Measurements from ENCODE around the gene DTNBP1. TPM values are rescaled to one million over a fixed set of nuclear protein-coding genes. Genes with fewer than 3 reads are reported as not detected.

Gene DTNBP1
- total RNA-seq, 1 experiment from 2014 or later, result 7.5 TPM

GRCh38 chr6:15588971-15589634, 73.7 kb downstream of the DTNBP1 start:
- no peak for DNase-seq (ENCODE audit: low spot score)

- DNase-seq (ENCODE audit: low spot score), result no peak
These were observed 76.3 kb downstream of the DTNBP1 start for GRCh38 chr6:15586503-15586902.

- no peak for DNase-seq (ENCODE audit: low spot score)
These were observed 77.0 kb downstream of the DTNBP1 start for GRCh38 chr6:15585760-15586214.

- DNase-seq (ENCODE audit: low spot score), result no peak
These were observed 80.3 kb downstream of the DTNBP1 start for GRCh38 chr6:15582499-15582898.

GRCh38 chr6:15581751-15582150, 81.1 kb downstream of the DTNBP1 start:
- DNase-seq (ENCODE audit: low spot score), result no peak

- no peak for DNase-seq (ENCODE audit: low spot score)
These were observed 82.5 kb downstream of the DTNBP1 start for GRCh38 chr6:15580326-15580725.

- no peak for DNase-seq (ENCODE audit: low spot score)
These were observed 84.0 kb downstream of the DTNBP1 start for GRCh38 chr6:15578716-15579391.

GRCh38 chr6:15577550-15578171, 85.2 kb downstream of the DTNBP1 start:
- no peak for DNase-seq (ENCODE audit: low spot score)

- DNase-seq (ENCODE audit: low spot score), result no peak
These were observed 85.7 kb downstream of the DTNBP1 start for GRCh38 chr6:15577106-15577505.

- no peak for DNase-seq (ENCODE audit: low spot score)
These were observed 87.3 kb downstream of the DTNBP1 start for GRCh38 chr6:15575357-15576033.

GRCh38 chr6:15574486-15574885, 88.3 kb downstream of the DTNBP1 start:
- DNase-seq (ENCODE audit: low spot score), result no peak

GRCh38 chr6:15574023-15574422, 88.8 kb downstream of the DTNBP1 start:
- DNase-seq (ENCODE audit: low spot score), result no peak

- DNase-seq (ENCODE audit: low spot score), result no peak
These were observed 89.4 kb downstream of the DTNBP1 start for GRCh38 chr6:15573384-15573783.

- DNase-seq (ENCODE audit: low spot score), result no peak
These were observed 90.4 kb downstream of the DTNBP1 start for GRCh38 chr6:15572296-15573016.

GRCh38 chr6:15570171-15570570, 92.7 kb downstream of the DTNBP1 start:
- no peak for DNase-seq (ENCODE audit: low spot score)

GRCh38 chr6:15569035-15569995, 93.5 kb downstream of the DTNBP1 start:
- no peak for DNase-seq (ENCODE audit: low spot score)

GRCh38 chr6:15562977-15563376, 99.9 kb downstream of the DTNBP1 start:
- no peak for DNase-seq (ENCODE audit: low spot score)

GRCh38 chr6:15561447-15562199, 101.2 kb downstream of the DTNBP1 start:
- DNase-seq (ENCODE audit: low spot score), result no peak

- no peak for DNase-seq (ENCODE audit: low spot score)
These were observed 102.1 kb downstream of the DTNBP1 start for GRCh38 chr6:15560713-15561112.

- no peak for DNase-seq (ENCODE audit: low spot score)
These were observed 105.7 kb downstream of the DTNBP1 start for GRCh38 chr6:15557174-15557573.
